KOPT-K1 (cell line): Measurements from ENCODE around the gene LILRA1.
"Not testable (repeated sequence)": the region's sequence is repeated elsewhere in the genome, so short reads cannot be mapped to it uniquely, and the experiment has no call there.

Experiments
- H3K27ac ChIP-seq: fragments of 200-600 bp; sonication (generic); 2 replicates; pipeline ENCODE4 v1.5.1; 2016; ENCODE audit warnings: antibody characterized with exemption, mild to moderate bottlenecking, low read depth, low read length; ENCODE audit not compliant: poor library complexity, severe bottlenecking
- H3K36me3 ChIP-seq: fragments of 200-600 bp; sonication (generic); 2 replicates; pipeline ENCODE4 v1.5.1; 2017; ENCODE audit warnings: antibody characterized with exemption, mild to moderate bottlenecking, low read length, moderate library complexity; ENCODE audit not compliant: insufficient read depth
- H3K9me3 ChIP-seq: fragments of 200-600 bp; sonication (generic); 2 replicates; pipeline ENCODE4 v1.5.1; 2017; ENCODE audit warnings: antibody characterized with exemption, low read length, mild to moderate bottlenecking; ENCODE audit not compliant: insufficient read depth, poor library complexity, severe bottlenecking

LILRA1 gene

GRCh38 chr19:54593445-54593844, at the start of gene LILRA1:
TSS of gene LILRA1 (plus strand) at chr19:54593632. CDS start at chr19:54594245, 613 bp downstream.
- not testable (repeated sequence) for H3K27ac ChIP-seq, H3K36me3 ChIP-seq, H3K9me3 ChIP-seq

- Histone ChIP-seq H3K36me3 (no peaks in the 10 kb centered on the region), H3K9me3 (no peaks in the 10 kb centered on the region), H3K27ac (no peak overlapping the region)
These were observed 44.6 kb upstream of the LILRA1 start for GRCh38 chr19:54548806-54549205.

GRCh38 chr19:54549224-54549623, 44.2 kb upstream of the LILRA1 start:
- H3K9me3 ChIP-seq = no peaks in the 10 kb centered on the region
- H3K27ac ChIP-seq = no peak overlapping the region
- H3K36me3 ChIP-seq = no peaks in the 10 kb centered on the region

- Histone ChIP-seq H3K9me3 (no peaks in the 10 kb centered on the region), H3K27ac (no peak overlapping the region), H3K36me3 (no peaks in the 10 kb centered on the region)
These were observed 42.1 kb upstream of the LILRA1 start for GRCh38 chr19:54551293-54551692.

GRCh38 chr19:54551950-54552912, 41.2 kb upstream of the LILRA1 start:
- Histone ChIP-seq H3K36me3 (no peaks in the 10 kb centered on the region), H3K27ac (no peak overlapping the region), H3K9me3 (no peaks in the 10 kb centered on the region)

- Histone ChIP-seq H3K27ac (no peak overlapping the region), H3K9me3 (no peaks in the 10 kb centered on the region), H3K36me3 (no peaks in the 10 kb centered on the region)
These were observed 40.5 kb upstream of the LILRA1 start for GRCh38 chr19:54552913-54553310.

- no peak overlapping the region for H3K27ac ChIP-seq
- H3K36me3 ChIP-seq = no peaks in the 10 kb centered on the region
- no peaks in the 10 kb centered on the region for H3K9me3 ChIP-seq
These were observed 39.4 kb upstream of the LILRA1 start for GRCh38 chr19:54554006-54554405.

- Histone ChIP-seq H3K36me3 (no peaks in the 10 kb centered on the region), H3K27ac (no peak overlapping the region), H3K9me3 (no peaks in the 10 kb centered on the region)
These were observed 38.5 kb upstream of the LILRA1 start for GRCh38 chr19:54554896-54555295.

GRCh38 chr19:54556194-54556593, 37.2 kb upstream of the LILRA1 start:
- H3K36me3 ChIP-seq = no peaks in the 10 kb centered on the region
- H3K27ac ChIP-seq = no peak overlapping the region
- no peaks in the 10 kb centered on the region for H3K9me3 ChIP-seq

- Histone ChIP-seq H3K36me3 (no peaks in the 10 kb centered on the region), H3K27ac (no peak overlapping the region), H3K9me3 (no peaks in the 10 kb centered on the region)
These were observed 35.1 kb upstream of the LILRA1 start for GRCh38 chr19:54558339-54558738.

- H3K36me3 ChIP-seq = no peaks in the 10 kb centered on the region
- no peak overlapping the region for H3K27ac ChIP-seq
- H3K9me3 ChIP-seq = no peaks in the 10 kb centered on the region
These were observed 32.5 kb upstream of the LILRA1 start for GRCh38 chr19:54560881-54561385.

- no peaks in the 10 kb centered on the region for H3K36me3 ChIP-seq
- H3K9me3 ChIP-seq = no peaks in the 10 kb centered on the region
- no peak overlapping the region for H3K27ac ChIP-seq
These were observed 31.6 kb upstream of the LILRA1 start for GRCh38 chr19:54561840-54562239.

GRCh38 chr19:54563206-54563605, 30.2 kb upstream of the LILRA1 start:
- not testable (repeated sequence) for H3K27ac ChIP-seq, H3K36me3 ChIP-seq, H3K9me3 ChIP-seq

- no peaks in the 10 kb centered on the region for H3K36me3 ChIP-seq
- H3K9me3 ChIP-seq = no peaks in the 10 kb centered on the region
- no peak overlapping the region for H3K27ac ChIP-seq
These were observed 23.1 kb upstream of the LILRA1 start for GRCh38 chr19:54570316-54570715.

- H3K9me3 ChIP-seq, H3K36me3 ChIP-seq, H3K27ac ChIP-seq: not testable (repeated sequence)
These were observed 21.5 kb upstream of the LILRA1 start for GRCh38 chr19:54571715-54572615.
